HepG2 (cell line): ENCODE measurements around the gene SIK3. TPM values are rescaled to one million over a fixed set of nuclear protein-coding genes. Genes with fewer than 3 reads are reported as not detected.
A peak's percentile ranks its signal among the peaks of the same experiment; 100 is the strongest.

Source experiments
- ATAC-seq: fragments of 200-7000 bp; cut with Tn5 transposase; 3 replicates; pipeline ENCODE4 v1.9.1; 2020; ENCODE audit warnings: mild to moderate bottlenecking, moderate library complexity
- BruUV-seq: library from RNA; stranded (reverse); fragments of 400-500 nt; replicated peaks from 2 replicates; lab custom pipeline; 2021; lab: Mats Ljungman, UMichigan
- CTCF ChIA-PET: fragments of 300-600 bp; formaldehyde crosslinking; extraction: SDS; loops from one replicate; lab custom pipeline; 2021; ENCODE audit warnings: low total read pairs, inconsistent platforms, low intra/inter-chr PET ratio; lab: Yijun Ruan, JAX
- POLR2A ChIA-PET: fragments of 350-600 bp; sonication (Branson Sonifier 250); formaldehyde crosslinking; loops from one replicate; lab custom pipeline; 2020; ENCODE audit warnings: antibody characterized with exemption, inconsistent platforms; lab: Yijun Ruan, JAX
- DNase-seq: peaks from one replicate; pipeline ENCODE4 v3.0.0-alpha.2; 2015; ENCODE audit warnings: low spot score
- FAIRE-seq: peaks from 3 replicates; lab custom pipeline; 2011; peaks lifted over from hg19 to GRCh38; lab: Jason Lieb, UNC
- H2AFZ ChIP-seq: one replicate; pipeline ENCODE4 v1.6.1; 2011; ENCODE audit warnings: low read length, inconsistent platforms
- H3K27ac ChIP-seq: fragments of 300-600 bp; 3 replicates; pipeline ENCODE4 v1.8.0; 2011; ENCODE audit warnings: mixed run types, mild to moderate bottlenecking, mixed read lengths, low read length, inconsistent platforms; ENCODE audit not compliant: insufficient read depth; ENCODE audit errors: extremely low read length
- H3K27me3 ChIP-seq, 2 experiments: fragments of 200-600 bp in 1 of 2; 2 replicates in 1 of 2; 3 replicates in 1 of 2; pipeline versions ENCODE4 v1.6.0 to v1.8.0; 2011; ENCODE audit warnings: low read length in 2 of 2, mild to moderate bottlenecking in 2 of 2, moderate library complexity in 2 of 2, inconsistent platforms in 1 of 2; ENCODE audit not compliant: insufficient read depth in 2 of 2, control insufficient read depth in 1 of 2
- H3K36me3 ChIP-seq, 2 experiments: fragments of 200-600 bp in 1 of 2; replicated peaks in 1 of 2; 2 replicates in 1 of 2; 3 replicates in 1 of 2; pipeline versions ENCODE4 v1.5.1 to v1.8.0; 2011; ENCODE audit warnings: low read length in 2 of 2, inconsistent platforms in 1 of 2; ENCODE audit not compliant: insufficient read depth in 2 of 2, control insufficient read depth in 1 of 2
- H3K4me1 ChIP-seq: 2 replicates; pipeline ENCODE4 v1.5.1; 2012; ENCODE audit warnings: low read length, inconsistent platforms; ENCODE audit not compliant: insufficient read depth
- H3K4me2 ChIP-seq: 2 replicates; pipeline ENCODE4 v1.6.0; 2011; ENCODE audit warnings: low read depth, low read length, inconsistent platforms
- H3K4me3 ChIP-seq, 3 experiments: fragments of 200-600 bp in 1 of 3; sonication (generic), shearing (Covaris generic) in 1 of 3; replicated peaks in 1 of 3; 2 replicates each; pipeline ENCODE4 v1.5.1; 2011 to 2016; ENCODE audit warnings: low read length in 3 of 3, inconsistent platforms in 2 of 3, low read depth in 2 of 3, mild to moderate bottlenecking in 2 of 3, control low read depth in 1 of 3, mixed read lengths in 1 of 3; ENCODE audit not compliant: insufficient read depth in 1 of 3
- H3K79me2 ChIP-seq: one replicate; pipeline ENCODE4 v1.6.1; 2011; ENCODE audit warnings: low read length, inconsistent platforms; ENCODE audit not compliant: insufficient read depth
- H3K9ac ChIP-seq: 2 replicates; pipeline ENCODE4 v1.6.0; 2011; ENCODE audit warnings: mild to moderate bottlenecking, low read depth, low read length, inconsistent platforms; ENCODE audit not compliant: insufficient read depth
- H3K9me3 ChIP-seq: 2 replicates; pipeline ENCODE4 v1.5.1; 2012; ENCODE audit warnings: mild to moderate bottlenecking, low read length
- H4K20me1 ChIP-seq: 2 replicates; pipeline ENCODE4 v1.6.0; 2011; ENCODE audit warnings: inconsistent platforms, mild to moderate bottlenecking, low read length, moderate library complexity; ENCODE audit not compliant: insufficient read depth
- CCDC6 ChIP-seq: sonication (generic); formaldehyde crosslinking; IDR thresholded peaks from 2 replicates; pipeline ENCODE4 v1.8.1; 2022; ENCODE audit warnings: mild to moderate bottlenecking, missing genetic modification reagents, moderate library complexity
- HMGXB3 ChIP-seq: sonication (generic); formaldehyde crosslinking; IDR thresholded peaks from 2 replicates; pipeline ENCODE4 v1.4.0; 2020; ENCODE audit warnings: missing genetic modification reagents, borderline replicate concordance
- HNRNPH1 ChIP-seq: fragments of 200-400 bp; formaldehyde crosslinking; optimal IDR thresholded peaks from 2 replicates; pipeline ENCODE3; 2017; ENCODE audit warnings: mild to moderate bottlenecking, low read depth, low read length
- MXD3 ChIP-seq: IDR thresholded peaks from 2 replicates; pipeline ENCODE4 v1.6.1; 2016; ENCODE audit warnings: mild to moderate bottlenecking, missing biosample characterization, missing genetic modification reagents
- POLR2AphosphoS2 ChIP-seq: IDR thresholded peaks from 2 replicates; pipeline ENCODE4 v1.6.1; 2011; ENCODE audit warnings: low read depth, low read length, improper control_type of control experiment
- ZBTB20 ChIP-seq: sonication (generic); formaldehyde crosslinking; IDR thresholded peaks from 2 replicates; pipeline ENCODE4 v1.8.1; 2023; ENCODE audit warnings: missing genetic modification reagents, low read depth, mild to moderate bottlenecking, borderline replicate concordance
- ZBTB4 ChIP-seq: sonication (generic); formaldehyde crosslinking; IDR thresholded peaks from 2 replicates; pipeline ENCODE4 v1.4.0; 2020; ENCODE audit warnings: missing genetic modification reagents, mild to moderate bottlenecking, borderline replicate concordance
- ZFX ChIP-seq: sonication (generic); formaldehyde crosslinking; IDR thresholded peaks from 2 replicates; pipeline ENCODE4 v1.4.0; 2020; ENCODE audit warnings: mild to moderate bottlenecking, low read depth, missing genetic modification reagents, moderate library complexity
- ZHX1 ChIP-seq: sonication (generic); formaldehyde crosslinking; IDR thresholded peaks from 2 replicates; pipeline ENCODE4 v1.8.1; 2022; ENCODE audit warnings: low read depth, mild to moderate bottlenecking, missing genetic modification reagents
- ZNF124 ChIP-seq: sonication (generic); formaldehyde crosslinking; IDR thresholded peaks from 2 replicates; pipeline ENCODE4 v1.4.0; 2020; ENCODE audit warnings: missing genetic modification reagents
- ZNF484 ChIP-seq: sonication (generic); formaldehyde crosslinking; IDR thresholded peaks from 2 replicates; pipeline ENCODE4 v1.5.1; 2020; ENCODE audit warnings: mild to moderate bottlenecking, low read depth, missing genetic modification reagents, borderline replicate concordance
- ZNF780A ChIP-seq: sonication (generic); formaldehyde crosslinking; IDR thresholded peaks from 2 replicates; pipeline ENCODE4 v1.8.0; 2022; ENCODE audit warnings: mild to moderate bottlenecking, missing genetic modification reagents, moderate library complexity
- WGBS: methylation state at CpG from one replicate; pipeline ENCODE4 v1.1.6; 2017; ENCODE audit warnings: low lambda C conversion rate; 5-methylcytosine and 5-hydroxymethylcytosine counted together
- in situ Hi-C: cut with HindIII; loops from 2 replicates; pipeline ENCODE4 v1.10.0; 2017; ENCODE audit warnings: low pct_unique_long_range_greater_than_20kb; ENCODE audit not compliant: extremely low pct_ligation_motif_present
- intact Hi-C: fragments of 100-400 bp; cut with micrococcal nuclease; formaldehyde crosslinking; loops from one replicate; pipeline ENCODE4 v1.10.0; 2022; ENCODE audit not compliant: unreplicated experiment
- polyA plus RNA-seq, 8 experiments: library from polyadenylated mRNA; depleted of rRNA in 3 of 8; stranded (reverse) in 7 of 8; unstranded in 1 of 8; fragments of >200 nt; fragmentation: Illumina TruSeq in 4 of 8; extraction: Trizol in 4 of 8; gene quantifications; 2 replicates each; pipeline versions ENCODE4 v1.2.1 to v1.2.3, GENCODE V29; 2011 to 2016; ENCODE audit warnings: low read depth in 4 of 8, missing spikeins in 1 of 8, mixed read lengths in 1 of 8; ENCODE audit not compliant: insufficient read depth in 1 of 8
- total RNA-seq, 5 experiments: library from RNA; depleted of rRNA; stranded (reverse); fragments of >200 nt; fragmentation: Illumina TruSeq; extraction: Trizol; gene quantifications; 2 replicates each; pipeline ENCODE4 v1.2.3, GENCODE V29; 2016; ENCODE audit warnings: low read depth in 1 of 5

Gene SIK3
- total and polyA plus RNA-seq, 2 of the 13 experiments (the other 11 are each of a cell fraction or from before 2014, with no cell fraction given) = 5.7 to 9.8 TPM

GRCh38 chr11:116833491-116833815 is 264.8 kb downstream of the SIK3 start:
- H3K27ac ChIP-seq = peak overlapping the region; percentile 99
- H3K9ac ChIP-seq = peak overlapping the region; percentile 24; the same call in 1 of the 2 replicates
- in situ Hi-C loops (no loop called here), intact Hi-C loops (no loop called here)
- ChIA-PET POLR2A (interaction anchor here (1.0 to 18.4 kb wide), 12 partner anchors 7 to 312 kb away, joined by 3 to 1365 read pairs (median 34); partner anchors contain the start of genes APOA4, APOA5, APOC3 and BUD13), CTCF (no interaction called here)
- no peaks in the 10 kb centered on the region for H3K27me3 ChIP-seq
- no peak for DNase-seq
- peak overlapping the region; percentile 79 for H3K4me2 ChIP-seq
- 74% methylated on average over 10 of the region's 10 CpGs for WGBS
- H4K20me1 ChIP-seq = peaks cover 9% of the 10 kb centered on the region; the same call in 1 of the 2 replicates
- no peak overlapping the region for H3K4me3 ChIP-seq
- H3K79me2 ChIP-seq = peaks cover 52% of the 10 kb centered on the region
- no peak for ATAC-seq
- BruUV-seq = no TSS peak
- FAIRE-seq = peak; percentile 4
- H3K4me1 ChIP-seq = peaks cover 85% of the 10 kb centered on the region
- H3K9me3 ChIP-seq = no peaks in the 10 kb centered on the region
- H3K36me3 ChIP-seq = no peaks in the 10 kb centered on the region; a peak in 2 of 5 replicates
- no peak overlapping the region for H2AFZ ChIP-seq
- TF ChIP-seq MXD3 (no peak), ZBTB4 (CRISPR knock-in tag) (no peak; the same call in 1 of the 2 replicates), POLR2AphosphoS2 (peak; percentile 43; the same call in 1 of the 2 replicates), CCDC6 (0 out of 2 replicates have a peak, but pooled peaks have one; percentile 9), ZBTB20 (0 out of 2 replicates have a peak, but pooled peaks have one; percentile 23), HMGXB3 (CRISPR knock-in tag) (peak; percentile 19; the same call in 1 of the 2 replicates), ZFX (CRISPR knock-in tag) (0 out of 2 replicates have a peak, but pooled peaks have one; percentile 39), ZNF124 (CRISPR knock-in tag) (0 out of 2 replicates have a peak, but pooled peaks have one; percentile 1), ZHX1 (0 out of 2 replicates have a peak, but pooled peaks have one; percentile 20), ZNF780A (CRISPR knock-in tag) (0 out of 2 replicates have a peak, but pooled peaks have one; percentile 12), ZNF484 (CRISPR knock-in tag) (no peak), HNRNPH1 (peak; percentile 23)
